PC-3 (cell line): Measurements from ENCODE around the gene SSH3.

Experiments used
- EZH2 ChIP-seq: fragments of 300-600 bp; sonication (generic); IDR thresholded peaks from one replicate; pipeline ENCODE4 v1.6.1; 2017; ENCODE audit warnings: antibody characterized with exemption, mild to moderate bottlenecking, low read length; ENCODE audit not compliant: unreplicated experiment
- EZH2phosphoT487 ChIP-seq: fragments of 300-600 bp; sonication (generic); IDR thresholded peaks from 2 replicates; pipeline ENCODE4 v1.6.1; 2018; ENCODE audit warnings: mild to moderate bottlenecking, antibody characterized with exemption, low read length, borderline replicate concordance
- TF ChIP-seq, protein P1 (sequence below): fragments of 300-600 bp; sonication (generic); conservative IDR thresholded peaks from 2 replicates; pipeline ENCODE4 v1.5.1; 2017; ENCODE audit warnings: antibody characterized with exemption, low read depth, mild to moderate bottlenecking, low read length

DNA sequence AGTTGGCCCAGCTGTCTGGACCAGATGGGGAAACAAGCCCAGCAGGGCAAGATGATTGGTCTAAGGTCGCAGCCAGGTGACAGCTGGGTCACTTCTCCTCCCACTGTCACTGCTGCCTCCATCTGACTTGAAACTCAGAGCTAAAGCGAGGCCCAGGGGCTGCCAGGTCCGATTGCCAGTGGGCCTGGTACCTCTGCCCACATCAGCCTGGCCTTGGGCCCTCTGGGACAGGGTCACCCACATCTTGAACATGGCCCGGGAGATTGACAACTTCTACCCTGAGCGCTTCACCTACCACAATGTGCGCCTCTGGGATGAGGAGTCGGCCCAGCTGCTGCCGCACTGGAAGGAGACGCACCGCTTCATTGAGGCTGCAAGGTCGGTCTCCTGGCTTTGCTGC lies 5.8 kb downstream of the SSH3 start:
- TF ChIP-seq, protein P1, sequence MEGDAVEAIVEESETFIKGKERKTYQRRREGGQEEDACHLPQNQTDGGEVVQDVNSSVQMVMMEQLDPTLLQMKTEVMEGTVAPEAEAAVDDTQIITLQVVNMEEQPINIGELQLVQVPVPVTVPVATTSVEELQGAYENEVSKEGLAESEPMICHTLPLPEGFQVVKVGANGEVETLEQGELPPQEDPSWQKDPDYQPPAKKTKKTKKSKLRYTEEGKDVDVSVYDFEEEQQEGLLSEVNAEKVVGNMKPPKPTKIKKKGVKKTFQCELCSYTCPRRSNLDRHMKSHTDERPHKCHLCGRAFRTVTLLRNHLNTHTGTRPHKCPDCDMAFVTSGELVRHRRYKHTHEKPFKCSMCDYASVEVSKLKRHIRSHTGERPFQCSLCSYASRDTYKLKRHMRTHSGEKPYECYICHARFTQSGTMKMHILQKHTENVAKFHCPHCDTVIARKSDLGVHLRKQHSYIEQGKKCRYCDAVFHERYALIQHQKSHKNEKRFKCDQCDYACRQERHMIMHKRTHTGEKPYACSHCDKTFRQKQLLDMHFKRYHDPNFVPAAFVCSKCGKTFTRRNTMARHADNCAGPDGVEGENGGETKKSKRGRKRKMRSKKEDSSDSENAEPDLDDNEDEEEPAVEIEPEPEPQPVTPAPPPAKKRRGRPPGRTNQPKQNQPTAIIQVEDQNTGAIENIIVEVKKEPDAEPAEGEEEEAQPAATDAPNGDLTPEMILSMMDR: no peak
- TF ChIP-seq EZH2: no peak
- TF ChIP-seq EZH2phosphoT487: no peak
